CD4-positive, alpha-beta T cell (primary cell): ENCODE data around the gene ROR1. TPM values are rescaled to one million over a fixed set of nuclear protein-coding genes. Genes with fewer than 3 reads are reported as not detected.

Source experiments
- ATAC-seq: fragments of 200-7000 bp; cut with Tn5 transposase; one replicate; pipeline ENCODE4 v1.10.0; 2022; ENCODE audit warnings: mild to moderate bottlenecking; ENCODE audit not compliant: poor library complexity
- CTCF ChIA-PET: fragments of 350-600 bp; sonication (Branson Sonifier 250); formaldehyde crosslinking; loops from one replicate; lab custom pipeline; 2021; ENCODE audit warnings: antibody characterized with exemption, inconsistent platforms; lab: Charles Lee
- POLR2A ChIA-PET: fragments of 350-600 bp; sonication (Branson Sonifier 250); formaldehyde crosslinking; loops from one replicate; lab custom pipeline; 2021; ENCODE audit warnings: antibody characterized with exemption, inconsistent platforms; lab: Charles Lee
- DNase-seq, 14 experiments: peaks; one replicate each; pipeline ENCODE4 v3.0.0-alpha.2; 2013 to 2020; ENCODE audit warnings: mixed read lengths in 2 of 14
- H3K27ac ChIP-seq, 2 donors: one replicate each; pipeline versions ENCODE4 v1.5.1 to v1.7.0; 2013; ENCODE audit warnings: low read length in 2 of 2, low read depth in 1 of 2, mild to moderate bottlenecking in 1 of 2
- H3K27me3 ChIP-seq, 2 experiments: 1 replicate in 1 of 2; 2 replicates in 1 of 2; pipeline versions ENCODE4 v1.6.1 to v1.7.0; 2013; ENCODE audit warnings: low read length in 2 of 2, control low read depth in 1 of 2, mild to moderate bottlenecking in 1 of 2, moderate library complexity in 1 of 2; ENCODE audit not compliant: insufficient read depth in 2 of 2, control insufficient read depth in 1 of 2
- H3K36me3 ChIP-seq: one replicate; pipeline ENCODE4 v1.6.1; 2013; ENCODE audit warnings: low read length, control low read depth; ENCODE audit not compliant: insufficient read depth
- H3K4me1 ChIP-seq: one replicate; pipeline ENCODE4 v1.6.1; 2013; ENCODE audit warnings: low read length, control low read depth; ENCODE audit not compliant: insufficient read depth
- H3K4me3 ChIP-seq: one replicate; pipeline ENCODE4 v1.5.1; 2013; ENCODE audit warnings: mild to moderate bottlenecking, low read length, moderate library complexity
- H3K9me3 ChIP-seq, 2 experiments: 1 replicate in 1 of 2; 2 replicates in 1 of 2; pipeline versions ENCODE4 v1.6.1 to v1.7.0; 2013; ENCODE audit warnings: low read length in 2 of 2, mild to moderate bottlenecking in 2 of 2, control low read depth in 1 of 2, moderate library complexity in 1 of 2; ENCODE audit not compliant: control insufficient read depth in 1 of 2, insufficient read depth in 1 of 2
- H3K27ac Mint-ChIP-seq: one replicate; pipeline ENCODE4 v1.8.0; 2020; ENCODE audit warnings: mixed read lengths
- H3K27me3 Mint-ChIP-seq: one replicate; pipeline ENCODE4 v1.8.0; 2021; ENCODE audit warnings: mixed read lengths
- H3K36me3 Mint-ChIP-seq: one replicate; pipeline ENCODE4 v1.8.0; 2021; ENCODE audit warnings: low read depth, mixed read lengths
- H3K4me1 Mint-ChIP-seq: one replicate; pipeline ENCODE4 v1.8.0; 2021; ENCODE audit warnings: low read depth, mixed read lengths
- H3K4me3 Mint-ChIP-seq: one replicate; pipeline ENCODE4 v1.8.0; 2020; ENCODE audit warnings: mild to moderate bottlenecking, mixed read lengths
- H3K9me3 Mint-ChIP-seq: one replicate; pipeline ENCODE4 v1.8.0; 2020; ENCODE audit warnings: mixed read lengths
- CTCF ChIP-seq: fragments of 200-600 bp; IDR thresholded peaks from one replicate; pipeline ENCODE4 v1.8.0; 2022; ENCODE audit warnings: antibody characterized with exemption, mild to moderate bottlenecking
- intact Hi-C, 2 experiments: fragments of 100-400 bp; cut with DNase I in 1 of 2; cut with micrococcal nuclease in 1 of 2; formaldehyde crosslinking; loops; one replicate each; pipeline versions ENCODE4 v1.15.1 to v1.9.0; 2023 to 2025; cut with DNase I, micrococcal nuclease
- total RNA-seq, 174 experiments: library from RNA in 2 of 174; stranded (reverse) in 2 of 174; gene quantifications; one replicate each; pipeline ENCODE4 v1.2.3 and lab custom pipeline; 2021 to 2026

Gene ROR1
- total RNA-seq, 2 experiments from 2014 or later: not detected

DNA sequence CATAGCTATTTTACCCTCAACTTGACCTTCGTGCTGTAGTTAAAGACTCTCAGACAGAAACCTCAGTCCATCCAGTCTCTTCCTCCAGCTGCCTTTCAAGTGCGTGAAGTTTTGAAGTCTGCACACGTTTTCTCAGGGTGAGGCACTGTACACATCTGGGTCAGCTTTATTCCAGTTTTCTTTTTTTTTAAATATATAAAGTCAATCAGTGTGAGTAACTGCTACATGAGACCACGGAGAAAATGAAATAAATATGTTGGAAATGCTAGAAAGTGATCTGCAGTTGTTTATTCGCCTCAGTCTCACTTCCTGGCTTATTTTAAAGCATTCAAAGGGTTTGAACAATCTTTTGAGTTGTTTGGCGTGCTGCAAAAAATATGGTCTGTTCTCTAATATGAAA lies 135.7 kb downstream of the ROR1 start:
- Mint-ChIP-seq H3K36me3 (no peaks in the 10 kb centered on the region), H3K4me1 (no peaks in the 10 kb centered on the region), H3K27ac (no peak overlapping the region), H3K4me3 (no peak overlapping the region), H3K27me3 (no peaks in the 10 kb centered on the region), H3K9me3 (no peaks in the 10 kb centered on the region)
- no peaks in the 10 kb centered on the region for H3K36me3 ChIP-seq
- no peak overlapping the region for H3K4me3 ChIP-seq
- DNase-seq: no peak
- intact Hi-C loops: no loop called here
- POLR2A ChIA-PET: no interaction called here
- TF ChIP-seq CTCF: no peak
- no peaks in the 10 kb centered on the region for H3K9me3 ChIP-seq
- CTCF ChIA-PET: no interaction called here
- no peaks in the 10 kb centered on the region for H3K4me1 ChIP-seq
- no peak for ATAC-seq
- H3K27ac ChIP-seq: no peak overlapping the region
- H3K27me3 ChIP-seq: peaks cover 0 to 2% of the 10 kb centered on the region in 2 experiments

DNA sequence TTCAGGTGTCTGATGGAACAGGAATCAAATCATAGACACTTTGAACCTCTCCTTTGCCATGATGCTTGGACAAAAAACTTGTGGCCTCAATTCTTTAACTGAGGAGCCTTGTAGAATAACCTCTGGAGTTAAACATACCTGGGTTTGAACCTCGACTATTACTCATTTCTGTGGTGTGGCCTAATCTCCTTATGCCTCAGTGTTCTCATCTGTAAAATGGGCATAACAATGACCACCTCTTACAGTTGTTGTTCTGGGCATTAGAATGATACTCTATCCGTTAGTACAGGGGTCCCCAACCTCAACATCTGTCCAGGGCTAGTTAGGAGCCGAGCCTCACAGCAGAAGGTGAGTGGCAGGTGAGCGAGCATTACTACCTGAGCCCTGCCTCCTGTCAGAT lies 137.2 kb downstream of the ROR1 start:
- Histone ChIP-seq H3K4me1 (no peaks in the 10 kb centered on the region), H3K36me3 (no peaks in the 10 kb centered on the region), H3K9me3 (no peaks in the 10 kb centered on the region), H3K4me3 (no peak overlapping the region), H3K27me3 (peaks cover 0 to 2% of the 10 kb centered on the region in 2 experiments), H3K27ac (no peak overlapping the region)
- no peak for TF ChIP-seq CTCF
- no peak for ATAC-seq
- no peaks in the 10 kb centered on the region for H3K4me1 Mint-ChIP-seq
- no peak overlapping the region for H3K27ac Mint-ChIP-seq
- H3K36me3 Mint-ChIP-seq: no peaks in the 10 kb centered on the region
- peaks cover 7% of the 10 kb centered on the region for H3K27me3 Mint-ChIP-seq
- no peak overlapping the region for H3K4me3 Mint-ChIP-seq
- intact Hi-C loops: no loop called here
- CTCF ChIA-PET: no interaction called here
- POLR2A ChIA-PET: no interaction called here
- DNase-seq: no peak
- no peaks in the 10 kb centered on the region for H3K9me3 Mint-ChIP-seq

DNA sequence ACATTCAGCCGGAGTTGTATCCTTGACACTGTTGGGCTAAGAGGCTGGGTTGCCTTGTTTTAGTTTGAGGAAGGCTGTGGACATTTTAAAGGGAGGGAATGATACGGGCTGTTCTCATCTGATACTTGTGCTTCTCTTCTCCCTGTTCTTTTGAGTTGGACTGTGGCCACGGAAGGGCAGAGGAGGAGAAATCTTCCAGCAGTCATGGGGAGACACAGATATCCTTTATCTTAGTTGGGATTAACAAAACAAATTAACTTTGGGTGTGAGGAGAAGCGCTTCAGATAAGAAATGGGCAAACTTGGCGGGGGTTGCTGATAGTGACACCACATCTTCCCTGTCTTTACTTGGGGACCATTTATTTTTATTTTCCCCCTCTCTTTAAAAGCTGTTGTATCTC lies 138.8 kb downstream of the ROR1 start:
- no peak for ATAC-seq
- POLR2A ChIA-PET: no interaction called here
- TF ChIP-seq CTCF: no peak
- no peaks in the 10 kb centered on the region for H3K9me3 ChIP-seq
- CTCF ChIA-PET: no interaction called here
- DNase-seq: no peak
- peaks cover 0 to 2% of the 10 kb centered on the region in 2 experiments for H3K27me3 ChIP-seq
- no peaks in the 10 kb centered on the region for H3K4me1 Mint-ChIP-seq
- no peak overlapping the region for H3K4me3 Mint-ChIP-seq
- H3K9me3 Mint-ChIP-seq: no peaks in the 10 kb centered on the region
- no peaks in the 10 kb centered on the region for H3K36me3 Mint-ChIP-seq
- H3K27ac ChIP-seq: no peak overlapping the region
- H3K4me1 ChIP-seq: no peaks in the 10 kb centered on the region
- no peak overlapping the region for H3K27ac Mint-ChIP-seq
- no peaks in the 10 kb centered on the region for H3K36me3 ChIP-seq
- H3K4me3 ChIP-seq: no peak overlapping the region
- intact Hi-C loops: no loop called here
- H3K27me3 Mint-ChIP-seq: peaks cover 7% of the 10 kb centered on the region
